Smooth muscle cell (in vitro differentiated cells): Measurements from ENCODE around the gene SEC63. TPM values are rescaled to one million over a fixed set of nuclear protein-coding genes. Genes with fewer than 3 reads are reported as not detected.

Experiments used
- DNase-seq: peaks from one replicate; lab custom pipeline; 2025; ENCODE audit not compliant: unreplicated experiment; lab: John Stamatoyannopoulos, UW
- H2AFZ ChIP-seq: fragments of 200-600 bp; sonication (generic); 2 replicates; pipeline ENCODE4 v1.6.0; 2016; ENCODE audit warnings: antibody characterized with exemption, low read depth, mild to moderate bottlenecking
- H3F3A ChIP-seq: fragments of 200-600 bp; sonication (generic); 2 replicates; pipeline ENCODE4 v1.6.0; 2017; ENCODE audit warnings: antibody characterized with exemption, low read depth
- H3K27ac ChIP-seq: fragments of 200-600 bp; sonication (generic); 2 replicates; pipeline ENCODE4 v1.5.1; 2016; ENCODE audit warnings: low read depth, mild to moderate bottlenecking
- H3K27me3 ChIP-seq: fragments of 200-600 bp; sonication (generic); 2 replicates; pipeline ENCODE4 v1.6.1; 2016; ENCODE audit warnings: low read depth, mild to moderate bottlenecking
- H3K36me3 ChIP-seq: fragments of 200-600 bp; sonication (generic); 2 replicates; pipeline ENCODE4 v1.5.1; 2016; ENCODE audit warnings: low read depth
- H3K4me1 ChIP-seq: fragments of 200-600 bp; sonication (generic); 2 replicates; pipeline ENCODE4 v1.5.1; 2016; ENCODE audit warnings: low read depth
- H3K4me2 ChIP-seq: fragments of 200-600 bp; sonication (generic); 2 replicates; pipeline ENCODE4 v1.6.0; 2016; ENCODE audit warnings: mild to moderate bottlenecking
- H3K4me3 ChIP-seq: fragments of 200-600 bp; sonication (generic); 2 replicates; pipeline ENCODE4 v1.5.1; 2016; ENCODE audit warnings: mild to moderate bottlenecking
- H3K79me2 ChIP-seq: fragments of 200-600 bp; sonication (generic); 2 replicates; pipeline ENCODE4 v1.6.0; 2016; ENCODE audit warnings: low read depth, mild to moderate bottlenecking
- H3K9ac ChIP-seq: fragments of 200-600 bp; sonication (generic); 2 replicates; pipeline ENCODE4 v1.6.0; 2016; ENCODE audit warnings: low read depth
- H3K9me3 ChIP-seq: fragments of 200-600 bp; sonication (generic); replicated peaks from 2 replicates; pipeline ENCODE4 v1.5.1; 2016; ENCODE audit warnings: low read depth
- H4K20me1 ChIP-seq: fragments of 200-600 bp; sonication (generic); 2 replicates; pipeline ENCODE4 v1.6.0; 2016; ENCODE audit warnings: low read depth
- CTCF ChIP-seq: fragments of 200-600 bp; sonication (generic); IDR thresholded peaks from 2 replicates; pipeline ENCODE4 v1.5.1; 2017; ENCODE audit warnings: borderline replicate concordance, mild to moderate bottlenecking, antibody characterized with exemption; ENCODE audit not compliant: insufficient read depth, poor library complexity, severe bottlenecking
- WGBS: methylation state at CpG from one replicate; pipeline ENCODE4 v1.1.7; 2016; ENCODE audit warnings: low lambda C conversion rate; 5-methylcytosine and 5-hydroxymethylcytosine counted together
- polyA plus RNA-seq: library from polyadenylated mRNA; unstranded; fragments of >200 nt; fragmentation: Nextera tagmentation; extraction: Ambion mirVana; gene quantifications from 2 replicates; pipeline ENCODE4 v1.2.1, GENCODE V29; 2016
- total RNA-seq: library from RNA; depleted of rRNA; stranded (reverse); fragments of >200 nt; gene quantifications from 2 replicates; pipeline ENCODE4 v1.2.3, GENCODE V29; 2014

Gene SEC63
- total and polyA plus RNA-seq, 2 experiments from 2014 or later, result 67.0 to 95.1 TPM

GRCh38 chr6:107870381-107870780 is 87.6 kb downstream of the SEC63 start:
- peaks cover 17% of the 10 kb centered on the region for H3F3A ChIP-seq
- no peaks in the 10 kb centered on the region for H3K27me3 ChIP-seq
- H3K4me2 ChIP-seq, result no peak overlapping the region
- H3K9ac ChIP-seq, result no peak overlapping the region
- H3K36me3 ChIP-seq, result peaks cover 11% of the 10 kb centered on the region
- 97% methylated on average over 1 of the region's 1 CpG for WGBS
- no peak overlapping the region for H3K4me3 ChIP-seq
- no peak for TF ChIP-seq CTCF
- no peak for DNase-seq
- no peaks in the 10 kb centered on the region for H3K9me3 ChIP-seq
- H3K4me1 ChIP-seq, result peaks cover 17% of the 10 kb centered on the region
- H2AFZ ChIP-seq, result no peak overlapping the region
- peaks cover 14% of the 10 kb centered on the region for H4K20me1 ChIP-seq
- H3K79me2 ChIP-seq, result no peaks in the 10 kb centered on the region
- H3K27ac ChIP-seq, result peak overlapping the region; percentile 11

- Histone ChIP-seq H3K4me1 (peaks cover 17% of the 10 kb centered on the region), H3K36me3 (peaks cover 11% of the 10 kb centered on the region), H3K27me3 (no peaks in the 10 kb centered on the region), H2AFZ (no peak overlapping the region), H4K20me1 (peaks cover 14% of the 10 kb centered on the region), H3K27ac (peak overlapping the region; percentile 11), H3F3A (peaks cover 17% of the 10 kb centered on the region), H3K4me2 (no peak overlapping the region), H3K4me3 (no peak overlapping the region), H3K79me2 (no peaks in the 10 kb centered on the region), H3K9me3 (no peaks in the 10 kb centered on the region), H3K9ac (no peak overlapping the region)
- DNase-seq, result no peak
- WGBS, result 0% methylated on average over 1 of the region's 1 CpG
- TF ChIP-seq CTCF, result no peak
Observed at GRCh38 chr6:107869871-107870270, 88.1 kb downstream of the SEC63 start.

GRCh38 chr6:107868867-107869611 is 89.0 kb downstream of the SEC63 start:
- DNase-seq, result no peak
- TF ChIP-seq CTCF, result no peak
- no peaks in the 10 kb centered on the region for H3K9me3 ChIP-seq
- H3K36me3 ChIP-seq, result peaks cover 11% of the 10 kb centered on the region
- 64% methylated on average over 3 of the region's 3 CpGs for WGBS
- H3K4me2 ChIP-seq, result no peak overlapping the region
- H3K4me3 ChIP-seq, result no peak overlapping the region
- H3K27me3 ChIP-seq, result no peaks in the 10 kb centered on the region
- H3K27ac ChIP-seq, result no peak overlapping the region
- H3K4me1 ChIP-seq, result peaks cover 22% of the 10 kb centered on the region
- H3K79me2 ChIP-seq, result no peaks in the 10 kb centered on the region
- peaks cover 14% of the 10 kb centered on the region for H4K20me1 ChIP-seq
- no peak overlapping the region for H3K9ac ChIP-seq
- peaks cover 17% of the 10 kb centered on the region for H3F3A ChIP-seq
- H2AFZ ChIP-seq, result no peak overlapping the region

GRCh38 chr6:107867302-107867615 is 90.7 kb downstream of the SEC63 start:
- H3K79me2 ChIP-seq, result no peaks in the 10 kb centered on the region
- 32% methylated on average over 4 of the region's 4 CpGs for whole genome bisulfite sequencing
- no peaks in the 10 kb centered on the region for H3K27me3 ChIP-seq
- peaks cover 21% of the 10 kb centered on the region for H3K4me1 ChIP-seq
- DNase-seq, result no peak
- H3K9me3 ChIP-seq, result no peaks in the 10 kb centered on the region
- H3K36me3 ChIP-seq, result peaks cover 7% of the 10 kb centered on the region
- no peak overlapping the region for H3K27ac ChIP-seq
- H3K4me3 ChIP-seq, result no peak overlapping the region
- peaks cover 4% of the 10 kb centered on the region for H4K20me1 ChIP-seq
- no peak for TF ChIP-seq CTCF
- H3K9ac ChIP-seq, result no peak overlapping the region
- H3K4me2 ChIP-seq, result no peak overlapping the region
- H3F3A ChIP-seq, result peaks cover 13% of the 10 kb centered on the region
- H2AFZ ChIP-seq, result no peak overlapping the region
